WTC11 (cell line): Measurements from ENCODE around the gene MAP2K1. TPM values are rescaled to one million over a fixed set of nuclear protein-coding genes. Genes with fewer than 3 reads are reported as not detected.

Source experiments
- AR ChIP-seq: fragments of 250-450 bp; sonication (Bioruptor Pico); IDR thresholded peaks from 2 replicates; pipeline ENCODE4 v1.9.0; 2021; ENCODE audit warnings: mild to moderate bottlenecking
- ATF6 ChIP-seq: sonication (generic); formaldehyde crosslinking; IDR thresholded peaks from 2 replicates; pipeline ENCODE4 v1.8.1; 2023; ENCODE audit warnings: mild to moderate bottlenecking, missing genetic modification reagents
- E2F1 ChIP-seq: sonication (generic); formaldehyde crosslinking; IDR thresholded peaks from 2 replicates; pipeline ENCODE4 v1.8.0; 2022; ENCODE audit warnings: mild to moderate bottlenecking, missing genetic modification reagents
- E2F4 ChIP-seq: sonication (generic); formaldehyde crosslinking; IDR thresholded peaks from 2 replicates; pipeline ENCODE4 v1.8.1; 2022; ENCODE audit warnings: low read depth, mild to moderate bottlenecking, moderate library complexity, missing genetic modification reagents, borderline replicate concordance
- ELF4 ChIP-seq: sonication (generic); formaldehyde crosslinking; IDR thresholded peaks from 2 replicates; pipeline ENCODE4 v1.8.1; 2022; ENCODE audit warnings: low read depth, mild to moderate bottlenecking, moderate library complexity, missing genetic modification reagents
- EMX1 ChIP-seq: fragments of 250-450 bp; sonication (Bioruptor Pico); IDR thresholded peaks from 2 replicates; pipeline ENCODE4 v1.8.0; 2021; ENCODE audit warnings: mild to moderate bottlenecking
- FOXJ3 ChIP-seq: sonication (generic); formaldehyde crosslinking; IDR thresholded peaks from 2 replicates; pipeline ENCODE4 v1.9.0; 2021; ENCODE audit warnings: missing genetic modification reagents, mild to moderate bottlenecking, borderline replicate concordance
- FOXP1 ChIP-seq: sonication (generic); formaldehyde crosslinking; IDR thresholded peaks from 2 replicates; pipeline ENCODE4 v1.8.0; 2022; ENCODE audit warnings: missing genetic modification reagents, mild to moderate bottlenecking, moderate library complexity, borderline replicate concordance
- GABPB1 ChIP-seq: sonication (generic); formaldehyde crosslinking; IDR thresholded peaks from 2 replicates; pipeline ENCODE4 v1.8.1; 2023; ENCODE audit warnings: mild to moderate bottlenecking, missing genetic modification reagents
- JAZF1 ChIP-seq: fragments of 250-450 bp; sonication (Bioruptor Pico); IDR thresholded peaks from 2 replicates; pipeline ENCODE4 v1.9.0; 2021; ENCODE audit warnings: moderate library complexity, mild to moderate bottlenecking, inconsistent platforms
- JUN ChIP-seq: sonication (generic); formaldehyde crosslinking; IDR thresholded peaks from 2 replicates; pipeline ENCODE4 v1.8.0; 2023; ENCODE audit warnings: mild to moderate bottlenecking, missing genetic modification reagents
- NFE2L1 ChIP-seq: sonication (generic); formaldehyde crosslinking; IDR thresholded peaks from 2 replicates; pipeline ENCODE4 v1.8.1; 2023; ENCODE audit warnings: missing genetic modification reagents
- NR2C2 ChIP-seq: sonication (generic); formaldehyde crosslinking; IDR thresholded peaks from 2 replicates; pipeline ENCODE4 v1.8.0; 2022; ENCODE audit warnings: mild to moderate bottlenecking, missing genetic modification reagents
- NR3C1 ChIP-seq: sonication (generic); formaldehyde crosslinking; conservative IDR thresholded peaks from 2 replicates; pipeline ENCODE4 v1.8.1; 2023; ENCODE audit warnings: low read depth, mild to moderate bottlenecking, missing genetic modification reagents
- RORB ChIP-seq: fragments of 250-450 bp; sonication (Bioruptor Pico); IDR thresholded peaks from 2 replicates; pipeline ENCODE4 v1.9.0; 2021; ENCODE audit warnings: mild to moderate bottlenecking
- SMAD4 ChIP-seq: sonication (generic); formaldehyde crosslinking; IDR thresholded peaks from 2 replicates; pipeline ENCODE4 v1.8.0; 2022; ENCODE audit warnings: mild to moderate bottlenecking, missing genetic modification reagents
- SOX15 ChIP-seq: fragments of 250-450 bp; sonication (Bioruptor Pico); IDR thresholded peaks from 2 replicates; pipeline ENCODE4 v1.9.0; 2021; ENCODE audit warnings: mild to moderate bottlenecking
- TEAD1 ChIP-seq: sonication (generic); formaldehyde crosslinking; IDR thresholded peaks from 2 replicates; pipeline ENCODE4 v1.8.0; 2022; ENCODE audit warnings: mild to moderate bottlenecking, missing genetic modification reagents
- TP53 ChIP-seq: sonication (generic); formaldehyde crosslinking; IDR thresholded peaks from 2 replicates; pipeline ENCODE4 v1.8.1; 2023; ENCODE audit warnings: mild to moderate bottlenecking, missing genetic modification reagents
- USF2 ChIP-seq: sonication (generic); formaldehyde crosslinking; IDR thresholded peaks from 2 replicates; pipeline ENCODE4 v1.8.1; 2023; ENCODE audit warnings: mild to moderate bottlenecking, missing genetic modification reagents, moderate library complexity
- ZBTB43 ChIP-seq: sonication (generic); formaldehyde crosslinking; IDR thresholded peaks from 2 replicates; pipeline ENCODE4 v1.8.1; 2023; ENCODE audit warnings: mild to moderate bottlenecking, missing genetic modification reagents
- ZNF121 ChIP-seq: sonication (generic); formaldehyde crosslinking; IDR thresholded peaks from 2 replicates; pipeline ENCODE4 v1.8.0; 2023; ENCODE audit warnings: missing genetic modification reagents
- ZNF219 ChIP-seq: sonication (generic); formaldehyde crosslinking; IDR thresholded peaks from 2 replicates; pipeline ENCODE4 v1.8.0; 2023; ENCODE audit warnings: missing genetic modification reagents, mild to moderate bottlenecking, borderline replicate concordance
- ZNF281 ChIP-seq: sonication (generic); formaldehyde crosslinking; IDR thresholded peaks from 2 replicates; pipeline ENCODE4 v1.8.0; 2023; ENCODE audit warnings: mild to moderate bottlenecking, missing genetic modification reagents
- ZNF416 ChIP-seq: fragments of 250-450 bp; sonication (Bioruptor Pico); IDR thresholded peaks from 2 replicates; pipeline ENCODE4 v1.9.0; 2021; ENCODE audit warnings: mild to moderate bottlenecking, inconsistent platforms
- ZNF671 ChIP-seq: fragments of 250-450 bp; sonication (Bioruptor Pico); IDR thresholded peaks from 2 replicates; pipeline ENCODE4 v1.8.0; 2021; ENCODE audit warnings: mild to moderate bottlenecking
- total RNA-seq: library from RNA; stranded (reverse); gene quantifications from 3 replicates; pipeline ENCODE4 v1.2.3, GENCODE V29; 2021

MAP2K1 gene
- total RNA-seq, 1 experiment from 2014 or later = 93.0 TPM

- no peak for TF ChIP-seq ZNF121 (CRISPR knock-in tag)
- no peak for TF ChIP-seq E2F1 (CRISPR knock-in tag)
- peak; percentile 90; the same call in 1 of the 2 replicates for TF ChIP-seq FOXP1 (CRISPR knock-in tag)
- peak; percentile 94 for TF ChIP-seq ZNF671 (CRISPR knock-in tag)
- TF ChIP-seq RORB = no peak
- TF ChIP-seq EMX1 = peak; percentile 98
- no peak for TF ChIP-seq FOXJ3
- no peak for TF ChIP-seq JAZF1 (CRISPR knock-in tag)
- TF ChIP-seq ELF4 (CRISPR knock-in tag) = no peak
- TF ChIP-seq NR2C2 (CRISPR knock-in tag) = no peak
- no peak; the same call in 1 of the 2 replicates for TF ChIP-seq NFE2L1 (CRISPR knock-in tag)
- TF ChIP-seq TP53 (CRISPR knock-in tag) = no peak; the same call in 1 of the 2 replicates
- no peak for TF ChIP-seq SOX15 (CRISPR knock-in tag)
- TF ChIP-seq AR = peak; percentile 93
- no peak for TF ChIP-seq ZNF219 (CRISPR knock-in tag)
- peak; percentile 86 for TF ChIP-seq ZBTB43 (CRISPR knock-in tag)
- no peak for TF ChIP-seq E2F4 (CRISPR knock-in tag)
- no peak for TF ChIP-seq SMAD4 (CRISPR knock-in tag)
- peak; percentile 92 for TF ChIP-seq TEAD1 (CRISPR knock-in tag)
- TF ChIP-seq GABPB1 (CRISPR knock-in tag) = peak; percentile 82
- no peak for TF ChIP-seq ATF6
- TF ChIP-seq NR3C1 = no peak
- TF ChIP-seq JUN = no peak
- TF ChIP-seq ZNF281 (CRISPR knock-in tag) = no peak; the same call in 1 of the 2 replicates
- peak; percentile 64 for TF ChIP-seq USF2 (CRISPR knock-in tag)
- peak; percentile 98 for TF ChIP-seq ZNF416
Observed at GRCh38 chr15:66497502-66498455, 111.1 kb downstream of the MAP2K1 start, which contains the start of gene SNAPC5 (continued).
